Glutamatergic neuron (in vitro differentiated cells): ENCODE data around the gene NUDT22. TPM values are rescaled to one million over a fixed set of nuclear protein-coding genes. Genes with fewer than 3 reads are reported as not detected.

Experiments
- DNase-seq: peaks from one replicate; pipeline ENCODE4 v3.0.0; 2022
- H3K27ac Mint-ChIP-seq: one replicate; pipeline ENCODE4 v1.8.0; 2020; ENCODE audit warnings: mild to moderate bottlenecking, mixed read lengths, inconsistent platforms; ENCODE audit not compliant: unreplicated experiment
- H3K27me3 Mint-ChIP-seq: one replicate; pipeline ENCODE4 v1.8.0; 2020; ENCODE audit warnings: mild to moderate bottlenecking, moderate library complexity, mixed read lengths, inconsistent platforms; ENCODE audit not compliant: unreplicated experiment
- H3K36me3 Mint-ChIP-seq: one replicate; pipeline ENCODE4 v1.8.0; 2020; ENCODE audit warnings: mild to moderate bottlenecking, mixed read lengths, inconsistent platforms; ENCODE audit not compliant: unreplicated experiment
- H3K4me1 Mint-ChIP-seq: one replicate; pipeline ENCODE4 v1.8.0; 2020; ENCODE audit warnings: mild to moderate bottlenecking, low read depth, mixed read lengths, inconsistent platforms; ENCODE audit not compliant: unreplicated experiment
- H3K4me3 Mint-ChIP-seq: one replicate; pipeline ENCODE4 v1.8.0; 2020; ENCODE audit warnings: mild to moderate bottlenecking, mixed read lengths, inconsistent platforms; ENCODE audit not compliant: unreplicated experiment
- H3K9me3 Mint-ChIP-seq: one replicate; pipeline ENCODE4 v1.8.0; 2020; ENCODE audit warnings: mild to moderate bottlenecking, moderate library complexity, mixed read lengths, inconsistent platforms; ENCODE audit not compliant: unreplicated experiment
- total RNA-seq: library from RNA; stranded (reverse); fragmentation: NEBNext Ultra II Directional; extraction: Animal tissue kit (Norgen Biotek cat#: 25700); gene quantifications from one replicate; pipeline ENCODE4 v1.2.1, GENCODE V29; 2021; ENCODE audit not compliant: unreplicated experiment
- TF ChIP-seq, protein P1 (sequence below): fragments of 200-600 bp; sonication (generic); IDR thresholded peaks from one replicate; pipeline ENCODE4 v1.5.0; 2021; ENCODE audit not compliant: partially characterized antibody, unreplicated experiment

NUDT22 gene
- total RNA-seq, 1 donor from 2014 or later = 37.0 TPM

DNA sequence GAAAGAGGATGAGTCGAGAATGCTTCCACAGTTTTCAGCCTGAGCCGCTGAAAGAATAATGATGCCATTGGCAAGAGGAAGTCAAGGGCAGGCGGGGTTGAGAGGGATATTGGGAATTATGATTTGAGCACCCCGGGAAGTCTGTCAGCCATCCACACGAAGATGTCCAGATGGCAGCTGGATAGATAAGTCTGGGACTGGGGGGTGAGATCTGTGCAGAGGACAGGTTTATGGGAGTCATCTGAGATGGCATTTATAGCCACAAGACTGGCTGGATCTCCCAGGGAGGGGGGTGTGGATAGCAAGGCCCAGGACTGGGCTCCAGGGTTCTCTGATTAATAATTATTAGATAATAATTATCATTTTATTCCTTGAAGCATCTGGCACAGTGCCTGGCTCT, 45.2 kb upstream of the NUDT22 start:
- peak overlapping the region; percentile 71 for H3K4me3 Mint-ChIP-seq
- peak overlapping the region; percentile 80 for H3K27ac Mint-ChIP-seq
- H3K9me3 Mint-ChIP-seq = peaks cover 12% of the 10 kb centered on the region
- TF ChIP-seq, protein P1, sequence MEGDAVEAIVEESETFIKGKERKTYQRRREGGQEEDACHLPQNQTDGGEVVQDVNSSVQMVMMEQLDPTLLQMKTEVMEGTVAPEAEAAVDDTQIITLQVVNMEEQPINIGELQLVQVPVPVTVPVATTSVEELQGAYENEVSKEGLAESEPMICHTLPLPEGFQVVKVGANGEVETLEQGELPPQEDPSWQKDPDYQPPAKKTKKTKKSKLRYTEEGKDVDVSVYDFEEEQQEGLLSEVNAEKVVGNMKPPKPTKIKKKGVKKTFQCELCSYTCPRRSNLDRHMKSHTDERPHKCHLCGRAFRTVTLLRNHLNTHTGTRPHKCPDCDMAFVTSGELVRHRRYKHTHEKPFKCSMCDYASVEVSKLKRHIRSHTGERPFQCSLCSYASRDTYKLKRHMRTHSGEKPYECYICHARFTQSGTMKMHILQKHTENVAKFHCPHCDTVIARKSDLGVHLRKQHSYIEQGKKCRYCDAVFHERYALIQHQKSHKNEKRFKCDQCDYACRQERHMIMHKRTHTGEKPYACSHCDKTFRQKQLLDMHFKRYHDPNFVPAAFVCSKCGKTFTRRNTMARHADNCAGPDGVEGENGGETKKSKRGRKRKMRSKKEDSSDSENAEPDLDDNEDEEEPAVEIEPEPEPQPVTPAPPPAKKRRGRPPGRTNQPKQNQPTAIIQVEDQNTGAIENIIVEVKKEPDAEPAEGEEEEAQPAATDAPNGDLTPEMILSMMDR = no peak
- peaks cover 10% of the 10 kb centered on the region for H3K27me3 Mint-ChIP-seq
- H3K36me3 Mint-ChIP-seq = no peaks in the 10 kb centered on the region
- DNase-seq = no peak
- peaks cover 22% of the 10 kb centered on the region for H3K4me1 Mint-ChIP-seq

DNA sequence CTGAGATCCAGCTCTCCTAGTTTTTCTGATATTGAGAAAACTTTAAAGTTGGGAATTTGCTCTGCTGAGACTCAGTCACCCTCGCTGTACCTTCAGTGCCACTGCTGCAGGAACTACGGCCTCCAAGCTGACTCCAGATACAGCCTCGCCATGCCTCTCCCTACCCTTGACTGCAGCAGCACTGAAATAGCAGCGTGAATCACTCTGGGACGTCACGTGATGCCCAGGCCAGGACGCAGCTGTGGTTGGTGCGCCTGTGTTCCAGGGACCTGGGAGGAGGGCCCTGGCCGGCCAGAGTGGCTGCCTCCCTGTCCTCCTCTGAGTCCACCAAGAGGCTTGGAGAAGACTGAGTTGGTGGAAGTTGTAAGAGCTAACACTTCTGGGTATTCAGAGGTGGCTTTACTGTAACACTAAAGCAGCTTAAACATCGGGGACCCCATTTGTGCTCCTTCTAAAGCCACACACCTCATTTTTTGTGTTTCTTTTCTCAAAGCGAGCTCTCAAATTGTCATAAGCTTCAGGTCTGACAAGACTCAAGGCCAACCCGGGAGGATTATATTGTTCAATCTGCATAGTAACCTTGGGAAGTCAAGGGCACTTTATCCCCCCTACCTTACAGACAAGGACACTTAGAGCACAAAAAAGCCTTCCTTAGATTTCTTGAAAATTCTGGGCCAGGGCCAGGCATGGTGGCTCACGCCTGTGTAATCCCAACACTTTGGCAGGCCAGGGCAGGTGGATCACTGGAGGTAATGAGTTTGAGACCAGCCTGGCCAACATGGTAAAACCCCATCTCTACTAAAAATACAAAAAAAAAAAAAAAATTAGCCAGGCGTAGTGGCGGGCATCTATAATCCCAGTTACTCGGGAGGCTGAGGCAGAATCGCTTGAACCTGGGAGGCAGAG, 44.3 kb upstream of the NUDT22 start:
- H3K36me3 Mint-ChIP-seq = no peaks in the 10 kb centered on the region
- TF ChIP-seq, protein P1 = no peak
- H3K4me3 Mint-ChIP-seq = peak overlapping the region; percentile 71
- peaks cover 14% of the 10 kb centered on the region for H3K9me3 Mint-ChIP-seq
- peak overlapping the region; percentile 83 for H3K27ac Mint-ChIP-seq
- peaks cover 11% of the 10 kb centered on the region for H3K27me3 Mint-ChIP-seq
- peak; percentile 83 for DNase-seq
- peaks cover 22% of the 10 kb centered on the region for H3K4me1 Mint-ChIP-seq

DNA sequence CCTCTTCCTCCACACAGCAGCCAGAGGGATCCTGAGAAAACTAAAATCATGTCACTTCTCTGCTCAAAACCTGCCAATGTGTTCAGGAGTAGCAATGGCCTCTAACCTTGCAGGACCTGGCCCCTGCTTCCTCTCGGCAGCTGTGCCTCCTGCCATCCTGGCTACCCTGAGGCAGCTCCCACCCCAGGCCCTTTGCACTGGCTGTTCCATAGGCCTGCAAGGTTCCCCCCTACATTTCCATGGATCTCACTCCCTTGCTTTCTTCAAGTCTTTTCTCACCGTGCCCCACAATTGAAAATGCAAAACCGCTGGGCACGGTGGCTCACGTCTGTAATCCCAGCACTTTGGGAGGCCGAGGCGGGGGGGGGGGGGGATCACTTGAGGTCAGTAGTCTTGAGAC, 42.2 kb upstream of the NUDT22 start:
- Mint-ChIP-seq H3K36me3 (no peaks in the 10 kb centered on the region), H3K27me3 (peaks cover 11% of the 10 kb centered on the region), H3K4me3 (peak overlapping the region; percentile 97), H3K4me1 (peaks cover 22% of the 10 kb centered on the region), H3K27ac (peak overlapping the region; percentile 48), H3K9me3 (peaks cover 5% of the 10 kb centered on the region)
- TF ChIP-seq, protein P1 = no peak
- DNase-seq = no peak

DNA sequence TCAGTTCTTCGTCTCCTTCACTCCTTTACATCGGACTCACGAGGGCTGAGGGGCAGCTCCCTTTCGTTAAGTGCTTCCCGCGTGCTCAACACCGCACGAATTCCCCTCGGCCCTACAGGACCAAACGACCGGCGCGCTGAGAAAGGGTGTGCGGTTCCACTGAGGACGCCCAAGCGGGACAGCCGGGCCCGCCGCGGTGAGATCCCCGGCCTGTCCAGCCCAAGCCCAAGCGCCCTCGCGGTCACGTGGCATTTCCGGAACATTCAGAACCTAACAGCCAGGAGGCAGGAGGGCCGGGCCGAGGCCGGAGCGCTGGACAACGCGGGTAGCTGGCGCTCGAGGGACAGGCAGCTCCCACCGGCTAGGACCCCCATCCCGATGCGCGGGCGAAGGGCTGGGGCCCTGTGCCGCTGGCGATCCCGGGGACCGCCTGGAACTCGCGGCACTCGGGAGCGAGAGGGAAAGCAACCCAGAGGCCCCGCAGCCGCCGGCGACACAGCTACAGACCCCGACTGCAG, 40.8 kb upstream of the NUDT22 start:
- peak overlapping the region; percentile 100 for H3K27ac Mint-ChIP-seq
- H3K4me1 Mint-ChIP-seq = peaks cover 24% of the 10 kb centered on the region
- peaks cover 11% of the 10 kb centered on the region for H3K27me3 Mint-ChIP-seq
- no peaks in the 10 kb centered on the region for H3K36me3 Mint-ChIP-seq
- peak overlapping the region; percentile 97 for H3K4me3 Mint-ChIP-seq
- H3K9me3 Mint-ChIP-seq = peaks cover 5% of the 10 kb centered on the region
- TF ChIP-seq, protein P1 = no peak
- DNase-seq = peak; percentile 73
